NCI-H2196 (cell line): ENCODE data around the gene SCGB3A2.
A peak's percentile ranks its signal among the peaks of the same experiment; 100 is the strongest.
"Not testable (repeated sequence)": the region's sequence is repeated elsewhere in the genome, so short reads cannot be mapped to it uniquely, and the experiment has no call there.

ENCODE experiments used
- DNase-seq: peaks from one replicate; lab custom pipeline; 2025; ENCODE audit not compliant: unreplicated experiment; lab: John Stamatoyannopoulos, UW

Gene SCGB3A2

DNA sequence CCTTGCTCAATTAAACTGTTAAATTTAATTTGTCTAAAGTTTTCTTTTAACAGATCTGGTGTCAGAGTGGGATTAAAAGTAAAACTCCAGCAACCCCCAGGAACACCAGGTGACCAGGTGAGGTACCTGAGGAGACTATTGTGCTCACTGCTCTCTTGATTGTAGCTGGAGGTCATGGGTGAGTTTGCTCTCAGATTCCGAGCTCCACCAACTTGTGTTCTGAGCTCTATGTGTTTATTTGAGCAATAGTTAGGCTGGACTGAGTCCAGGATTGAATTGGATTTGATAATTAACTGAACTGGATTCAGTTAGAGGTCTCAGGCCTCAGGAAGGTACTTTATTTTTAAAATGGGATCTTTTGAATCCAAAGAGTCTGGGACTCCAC lies 17.9 kb upstream of the SCGB3A2 start:
- DNase-seq, result no peak

DNA sequence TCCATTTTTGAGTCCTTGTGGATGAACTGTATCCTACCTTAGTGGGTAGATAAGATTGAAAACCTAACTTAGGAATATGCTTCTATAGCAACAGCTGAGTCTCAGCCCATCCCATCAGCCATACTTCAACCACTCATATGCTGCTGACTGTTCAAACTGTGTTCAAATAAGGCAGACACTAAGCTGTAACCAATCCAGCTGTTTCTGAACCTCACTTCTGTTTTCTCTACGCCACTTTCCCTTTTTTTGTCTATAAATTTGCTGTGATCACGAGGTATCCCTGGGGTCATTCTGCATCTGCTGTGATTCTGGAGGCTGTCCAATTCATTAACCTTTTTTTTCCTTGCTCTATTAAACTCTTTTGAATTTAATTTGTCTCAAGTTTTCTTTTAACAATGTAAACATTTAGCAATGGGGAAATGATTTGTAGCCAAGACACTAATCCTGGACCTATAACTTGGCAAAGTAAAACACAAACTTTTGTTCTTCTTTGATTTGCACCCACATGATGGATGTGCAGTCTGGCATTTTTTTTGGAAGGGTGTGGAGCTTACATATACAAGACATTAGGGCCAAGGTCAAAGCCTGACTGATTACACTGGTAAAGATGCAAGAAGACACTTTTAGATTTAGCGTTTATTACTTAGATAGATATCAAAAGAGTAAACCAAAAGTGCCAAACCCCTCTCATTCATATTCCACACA lies 14.9 kb upstream of the SCGB3A2 start:
- no peak for DNase-seq

DNA sequence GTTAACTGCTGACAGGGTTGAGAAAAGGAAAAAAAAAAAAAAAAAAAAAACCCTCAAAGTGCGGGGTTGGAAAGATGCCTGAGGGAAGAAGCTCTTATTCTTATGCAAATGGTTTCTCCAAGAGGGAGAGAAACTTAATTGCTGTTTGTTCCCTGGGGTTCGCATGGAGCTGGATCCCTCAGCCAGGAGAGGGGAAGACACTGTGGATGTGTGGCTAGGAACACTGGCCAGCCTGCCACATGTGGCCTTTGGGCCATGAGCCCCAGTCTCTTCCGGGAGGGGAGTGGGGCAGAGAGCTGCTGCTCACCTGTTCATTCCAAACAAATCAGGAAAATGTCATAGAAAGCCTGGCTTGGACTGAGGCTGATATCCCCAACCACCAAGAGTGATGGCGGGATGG lies 9.4 kb upstream of the SCGB3A2 start:
- DNase-seq, result no peak

DNA sequence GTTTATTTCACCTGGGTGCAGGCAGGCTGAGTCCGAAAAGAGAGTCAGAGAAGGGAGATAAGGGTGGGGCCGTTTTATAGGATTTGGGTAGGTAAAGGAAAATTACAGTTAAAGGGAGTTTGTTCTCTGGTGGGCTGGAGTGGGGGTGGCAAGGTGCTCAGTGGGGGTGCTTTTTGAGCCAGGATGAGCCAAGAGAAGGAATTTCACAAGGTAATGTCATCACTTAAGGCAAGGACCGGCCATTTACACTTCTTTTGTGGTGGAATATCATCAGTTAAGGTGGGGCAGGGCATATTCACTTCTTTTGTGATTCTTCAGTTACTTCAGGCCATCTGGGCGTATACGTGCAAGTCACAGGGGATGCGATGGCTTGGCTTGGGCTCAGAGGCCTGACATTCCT lies 8.6 kb upstream of the SCGB3A2 start:
- not testable (repeated sequence) for DNase-seq

DNA sequence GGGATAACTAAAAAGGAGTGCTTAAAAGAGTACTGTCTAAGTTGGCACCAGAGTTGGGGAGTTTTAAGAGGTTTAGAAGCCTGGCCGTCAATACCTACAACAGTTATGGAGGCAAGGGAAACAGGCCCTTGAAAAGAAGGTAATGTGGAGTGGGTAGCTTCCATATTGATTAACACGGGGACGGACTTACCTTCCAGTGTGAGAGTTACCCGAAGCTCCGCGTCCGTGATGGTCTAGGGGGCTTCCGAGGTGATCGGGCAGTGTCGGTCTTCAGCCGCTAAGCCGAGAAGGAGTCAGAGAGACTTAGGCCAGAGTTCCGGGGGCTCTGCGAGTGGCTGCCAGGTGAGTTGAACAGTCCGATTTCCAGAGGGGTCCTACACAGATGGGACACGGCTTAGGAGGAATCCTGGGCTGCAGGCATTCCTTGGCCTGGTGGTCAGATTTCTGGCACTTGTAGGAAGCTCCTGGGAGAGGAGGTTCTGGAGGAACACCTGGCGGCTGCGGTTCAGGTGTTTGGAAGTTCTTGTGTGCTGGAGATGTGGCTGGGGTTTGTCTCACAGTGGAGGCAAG lies 6.4 kb upstream of the SCGB3A2 start:
- DNase-seq, result not testable (repeated sequence)

DNA sequence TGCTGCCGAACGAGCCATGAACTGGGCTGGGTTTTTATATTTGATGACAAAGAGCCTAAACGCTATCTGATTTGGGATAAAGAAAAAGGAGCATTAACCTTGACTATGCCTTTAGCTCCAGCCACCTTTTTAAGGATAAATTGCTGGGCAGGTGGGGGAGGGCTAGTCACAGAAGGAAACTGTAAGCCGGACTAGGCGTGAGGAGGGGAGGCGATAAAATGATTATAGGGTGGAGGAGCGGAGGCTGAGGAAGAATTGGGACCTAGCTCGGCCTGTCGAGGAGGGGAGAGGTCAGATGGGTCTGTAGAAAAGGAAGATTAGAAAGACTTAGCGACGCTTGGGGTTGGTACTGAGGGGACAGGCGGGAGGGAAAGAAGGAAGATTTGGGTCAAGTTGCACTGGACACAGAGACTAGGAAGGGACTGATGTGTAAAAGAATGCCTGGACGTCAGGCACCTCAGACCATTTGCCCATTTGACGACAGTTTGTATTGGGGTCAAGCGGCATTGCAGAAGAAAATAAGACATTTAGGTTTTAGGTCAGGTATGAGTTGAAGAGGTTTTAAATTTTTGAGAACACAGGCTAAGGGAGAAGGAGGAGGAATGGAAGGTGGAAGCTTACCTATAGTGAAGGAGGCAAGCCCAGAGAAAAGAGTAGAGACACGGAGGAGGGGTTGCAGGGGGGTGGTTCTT lies 5.6 kb upstream of the SCGB3A2 start:
- DNase-seq, result not testable (repeated sequence)

DNA sequence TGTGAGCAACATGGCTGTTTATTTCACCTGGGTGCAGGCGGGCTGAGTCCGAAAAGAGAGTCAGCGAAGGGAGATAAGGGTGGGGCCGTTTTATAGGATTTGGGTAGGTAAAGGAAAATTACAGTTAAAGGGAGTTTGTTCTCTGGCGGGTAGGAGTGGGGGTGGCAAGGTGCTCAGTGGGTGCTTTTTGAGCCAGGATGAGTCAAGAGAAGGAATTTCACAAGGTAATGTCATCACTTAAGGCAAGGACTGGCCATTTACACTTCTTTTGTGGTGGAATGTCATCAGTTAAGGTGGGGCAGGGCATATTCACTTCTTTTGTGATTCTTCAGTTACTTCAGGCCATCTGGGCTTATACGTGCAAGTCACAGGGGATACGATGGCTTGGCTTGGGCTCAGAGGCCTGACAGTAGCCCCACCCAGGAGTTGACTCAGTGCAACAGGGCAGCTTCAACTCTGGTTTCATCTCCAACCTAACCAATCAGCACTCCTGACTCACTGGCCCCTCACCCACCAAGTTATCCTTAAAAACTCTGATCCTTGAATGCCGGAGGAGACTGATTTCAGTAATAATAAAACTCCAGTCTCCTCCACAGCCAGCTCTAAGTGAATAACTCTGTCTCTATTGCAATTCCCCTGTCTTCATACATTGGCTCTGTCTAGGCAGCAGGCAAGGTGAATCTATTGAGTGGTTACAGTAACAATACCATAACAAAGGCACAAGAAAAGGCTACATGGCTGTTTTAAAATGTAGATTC lies 4.2 kb upstream of the SCGB3A2 start:
- not testable (repeated sequence) for DNase-seq

DNA sequence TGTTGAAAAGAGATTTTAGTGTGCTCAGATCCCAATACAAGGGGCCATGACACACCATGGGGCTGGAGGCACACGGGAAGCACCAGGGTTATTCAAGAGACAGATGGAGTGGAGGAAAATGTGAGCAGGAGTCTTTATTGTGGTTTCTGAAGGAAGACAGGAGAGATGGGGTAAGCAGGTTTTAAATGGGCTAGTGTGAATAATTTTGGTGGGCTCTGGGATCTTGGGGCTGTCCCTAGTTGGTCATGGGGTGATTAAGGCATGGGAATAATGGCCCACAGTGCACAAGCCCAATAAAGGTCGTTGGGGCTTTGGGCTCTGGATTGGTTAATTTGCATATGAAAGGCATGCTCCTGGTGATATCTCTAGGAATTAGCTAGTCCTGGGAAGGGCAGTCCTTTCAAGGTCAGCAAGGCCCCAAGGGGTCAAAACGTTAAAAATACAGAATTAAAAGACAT lies 3.6 kb upstream of the SCGB3A2 start:
- DNase-seq, result no peak

DNA sequence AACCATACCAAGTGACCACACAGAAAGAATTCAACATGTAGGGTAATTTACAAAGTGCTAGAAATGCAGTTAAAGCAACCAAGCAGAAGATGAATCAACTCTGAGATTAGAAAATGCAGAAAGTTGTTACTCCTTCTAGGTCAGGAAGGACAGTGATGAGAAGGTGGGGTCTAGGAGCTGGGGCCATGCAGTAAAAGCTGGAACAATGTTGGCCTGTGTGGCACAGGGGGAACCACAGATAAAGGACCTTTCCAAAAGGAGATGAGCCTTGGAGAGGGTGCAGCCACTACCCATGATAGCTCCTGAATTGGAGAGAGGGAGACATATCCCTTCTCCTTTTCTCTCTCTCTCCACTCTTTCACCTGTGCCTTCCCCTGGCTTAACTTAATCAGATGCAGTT lies 2.4 kb upstream of the SCGB3A2 start:
- no peak for DNase-seq

DNA sequence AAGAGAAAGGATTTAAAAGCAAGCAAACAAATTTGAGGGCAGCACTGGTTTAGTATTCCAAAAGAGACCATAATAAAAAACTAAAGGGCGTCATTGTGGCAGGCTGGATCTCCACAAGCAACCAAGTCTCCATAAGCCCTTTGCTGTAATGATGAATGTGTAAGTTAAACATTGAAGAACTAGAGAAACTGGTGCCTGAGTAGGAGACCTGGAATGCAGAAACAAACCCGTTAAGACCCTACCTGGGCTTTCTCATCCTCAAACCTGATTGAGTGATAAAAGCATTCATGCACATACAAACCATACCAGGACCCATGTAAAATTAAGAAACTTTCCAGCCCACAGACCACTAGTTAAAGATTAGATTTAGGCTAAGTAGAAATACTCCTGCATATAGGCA lies 1.9 kb upstream of the SCGB3A2 start:
- no peak for DNase-seq

DNA sequence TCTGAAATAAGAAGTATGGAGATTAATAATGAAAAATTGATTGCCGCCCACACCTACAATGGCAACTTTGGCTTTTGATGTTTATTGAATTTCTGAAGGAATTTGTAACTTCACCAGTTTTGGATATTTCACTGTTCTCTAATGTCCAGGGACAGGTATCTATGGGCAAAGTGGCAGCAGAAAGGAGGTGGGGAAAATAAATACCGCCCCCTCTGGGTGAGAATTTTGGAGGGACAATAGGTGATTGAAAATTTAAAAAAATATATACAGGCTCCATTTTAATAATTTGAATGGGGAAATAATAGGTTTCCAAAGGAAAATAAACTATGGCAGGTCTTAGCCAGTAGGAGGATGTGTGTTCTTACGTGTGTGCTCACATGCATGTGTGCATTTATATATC lies 1.3 kb downstream of the SCGB3A2 start:
- DNase-seq, result no peak

DNA sequence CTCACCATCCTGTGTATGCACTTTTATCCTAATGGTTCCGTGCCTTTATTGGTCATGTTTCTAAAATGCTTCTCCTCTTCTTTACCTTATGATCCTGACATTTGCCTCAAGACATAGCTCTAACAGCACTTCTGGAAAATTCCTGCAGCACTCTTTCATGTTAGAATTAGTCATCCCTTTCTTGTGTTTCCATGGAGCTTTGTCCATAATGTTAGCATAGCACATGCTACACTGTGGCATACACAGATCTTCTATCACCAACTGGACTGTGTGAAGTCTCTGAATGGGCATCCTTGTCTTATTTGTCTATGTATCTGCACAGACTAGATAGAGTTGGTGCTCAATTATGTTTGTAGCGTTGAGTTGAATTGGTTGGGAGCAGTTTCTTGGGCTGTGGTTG lies 2.0 kb downstream of the SCGB3A2 start:
- no peak for DNase-seq

DNA sequence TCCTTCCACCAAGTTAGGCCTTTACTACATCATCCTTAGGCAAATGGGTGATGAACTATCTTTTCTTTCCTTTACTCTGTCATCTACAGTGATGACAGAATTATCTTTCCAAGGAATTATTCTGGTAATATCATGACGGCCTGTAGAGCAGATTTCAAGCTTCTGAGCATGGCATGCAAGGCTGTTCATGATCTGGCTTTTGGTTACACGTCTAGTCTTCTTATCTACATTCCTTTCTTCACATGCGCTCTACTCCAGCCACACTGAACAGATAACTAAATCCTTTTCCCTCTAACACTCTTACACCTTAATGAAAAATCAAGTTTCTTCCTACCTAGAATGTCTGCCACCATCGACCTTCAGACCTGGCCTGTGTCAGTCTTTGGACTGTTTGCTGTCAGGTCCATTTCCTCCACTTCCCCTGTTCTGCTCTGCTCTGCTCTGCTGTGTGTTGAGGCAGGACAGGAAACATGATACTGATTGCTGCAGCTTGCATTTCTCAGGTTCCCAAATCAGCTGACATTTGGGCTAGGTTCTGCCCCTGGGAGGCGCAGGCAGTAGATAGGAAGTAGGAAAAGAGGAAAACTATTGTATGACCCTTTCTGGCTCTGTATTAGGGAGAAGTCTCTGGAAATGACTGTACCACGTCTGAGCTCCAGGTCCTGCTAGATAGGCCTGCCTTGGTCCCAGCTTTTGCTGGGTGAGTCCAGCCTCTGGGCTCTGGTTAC lies 4.2 kb downstream of the SCGB3A2 start:
- DNase-seq, result no peak

DNA sequence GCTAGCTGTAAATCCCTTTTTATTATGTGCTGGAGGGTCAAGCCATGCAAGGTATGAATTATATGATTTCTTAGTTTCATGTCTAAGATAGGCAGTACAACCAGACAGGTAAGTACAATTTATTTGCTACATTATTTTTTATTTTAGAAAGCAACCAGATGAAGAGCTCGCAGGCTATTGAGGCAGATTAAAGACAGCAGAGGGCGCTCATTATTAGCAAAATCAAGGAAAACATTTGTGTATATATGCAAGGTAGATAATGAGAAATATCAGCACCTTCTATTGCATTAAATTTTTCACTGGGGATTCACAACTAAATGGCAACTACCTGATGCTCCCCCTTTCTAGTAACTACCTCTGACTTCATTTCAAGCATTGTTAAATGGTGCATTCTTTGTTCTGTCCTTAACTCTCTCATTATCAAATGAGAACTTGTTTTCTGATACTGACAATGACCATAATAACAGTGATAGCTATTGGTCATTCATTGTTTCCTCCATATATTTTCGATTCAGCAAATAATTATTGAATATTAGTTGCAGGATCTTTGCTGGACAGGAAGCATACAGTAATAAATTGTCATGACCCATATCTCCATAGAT lies 8.6 kb downstream of the SCGB3A2 start:
- DNase-seq, result peak; percentile 8

DNA sequence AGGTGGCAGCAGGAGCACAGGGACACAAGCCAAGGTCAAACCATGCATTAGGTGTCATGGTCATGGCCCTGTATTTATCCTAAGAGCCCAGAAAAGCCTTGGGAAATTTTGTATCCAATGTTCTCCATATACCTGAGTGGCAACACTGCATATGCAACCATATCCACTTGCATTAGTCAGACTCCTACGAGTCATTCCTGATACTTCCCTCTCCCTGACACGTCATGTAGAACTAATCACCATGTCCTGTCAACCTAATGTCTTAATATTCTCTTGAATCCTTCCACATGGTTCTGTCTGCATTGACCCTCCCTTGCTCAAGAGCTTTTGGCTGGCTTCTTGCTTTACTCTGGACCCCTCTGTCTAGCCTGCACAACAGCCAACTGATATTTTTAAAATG lies 9.4 kb downstream of the SCGB3A2 start:
- no peak for DNase-seq

DNA sequence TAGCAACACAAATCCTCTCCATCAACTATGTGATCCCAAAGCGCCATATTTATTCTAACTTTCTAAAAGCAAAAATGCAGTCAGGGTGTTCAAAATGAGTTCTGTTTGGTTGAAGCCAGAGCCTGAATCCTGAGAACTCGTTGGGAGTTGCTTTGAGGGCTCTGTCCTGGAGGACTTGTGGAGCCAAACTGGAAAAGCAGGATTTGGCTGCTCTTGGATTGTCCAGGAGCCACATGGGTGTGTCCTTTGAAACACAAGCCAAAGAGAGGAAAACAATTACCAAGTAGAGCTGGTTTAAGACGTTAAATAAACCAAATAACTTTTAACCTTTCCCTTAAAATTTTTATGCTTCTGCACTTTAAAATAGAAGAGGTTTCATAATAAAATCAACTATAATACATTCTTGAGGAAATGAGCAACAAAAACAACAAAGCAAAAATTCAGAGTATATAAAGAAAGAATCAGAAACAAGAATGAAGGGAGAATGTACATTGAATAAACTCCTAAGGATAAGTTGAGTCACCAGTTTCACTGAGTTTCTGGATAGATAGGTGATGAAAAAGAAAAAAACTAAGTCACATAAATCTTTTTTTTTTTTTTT lies 14.3 kb downstream of the SCGB3A2 start:
- DNase-seq, result no peak

DNA sequence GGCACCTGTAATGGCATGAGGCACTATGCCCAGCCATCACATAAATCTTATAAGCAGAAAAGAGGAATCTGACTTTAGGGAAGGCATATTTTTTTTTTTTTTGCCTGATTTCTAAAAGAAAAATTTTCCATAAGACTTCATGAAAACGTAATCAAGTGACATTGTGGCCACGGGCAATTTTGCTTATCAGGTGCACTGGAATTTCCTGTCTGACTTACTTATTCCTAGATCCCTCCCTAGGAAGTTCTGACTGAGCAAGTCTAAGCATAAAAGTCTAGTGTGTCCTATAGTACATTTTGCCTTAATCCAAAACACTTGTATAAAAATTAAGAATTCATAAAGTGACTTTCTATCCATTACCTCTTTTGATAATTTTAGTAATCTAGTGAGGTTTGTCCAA lies 15.3 kb downstream of the SCGB3A2 start:
- no peak for DNase-seq

DNA sequence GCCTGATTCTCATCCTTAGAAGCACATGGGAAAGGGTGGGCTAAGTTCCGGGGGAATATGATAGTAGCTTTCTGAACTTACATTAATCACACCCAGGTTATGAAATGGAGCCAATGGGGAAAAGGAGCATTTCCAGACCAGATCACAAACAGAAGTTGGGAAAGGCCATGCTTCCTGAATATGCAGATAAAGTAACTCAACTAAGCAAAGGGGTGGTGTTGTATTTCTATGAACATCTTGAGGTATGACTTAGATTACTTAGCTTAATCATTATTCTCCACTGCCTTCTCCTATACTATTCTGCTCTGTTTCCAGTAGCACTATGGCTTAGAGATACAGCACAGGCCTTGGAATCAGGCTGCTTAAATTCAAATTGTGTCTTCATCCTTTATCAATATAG lies 17.4 kb downstream of the SCGB3A2 start:
- no peak for DNase-seq

DNA sequence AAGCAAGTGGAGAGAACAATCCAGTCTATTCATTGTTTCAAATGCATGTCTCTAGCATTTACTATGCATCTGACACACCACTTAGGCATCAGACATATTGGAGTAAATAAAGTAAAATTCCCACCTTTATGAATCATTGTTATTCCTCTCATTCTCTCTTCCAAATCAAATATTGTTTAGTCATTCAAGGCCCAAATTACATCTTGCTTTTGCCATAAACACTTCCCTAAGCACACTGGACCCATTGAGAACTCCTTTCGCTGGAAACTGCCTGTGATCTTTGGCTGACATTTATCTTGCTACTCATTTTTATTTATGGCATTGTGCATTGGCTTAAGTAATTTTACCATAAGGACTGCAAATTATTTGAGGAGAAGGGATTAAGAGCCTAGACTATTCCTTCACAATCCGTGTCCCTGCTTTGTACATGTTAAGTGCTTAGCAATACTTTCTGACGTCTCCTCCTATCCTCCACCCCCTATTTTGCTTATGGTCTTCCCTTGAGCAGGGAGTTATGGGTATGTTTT lies 20.4 kb downstream of the SCGB3A2 start:
- no peak for DNase-seq

DNA sequence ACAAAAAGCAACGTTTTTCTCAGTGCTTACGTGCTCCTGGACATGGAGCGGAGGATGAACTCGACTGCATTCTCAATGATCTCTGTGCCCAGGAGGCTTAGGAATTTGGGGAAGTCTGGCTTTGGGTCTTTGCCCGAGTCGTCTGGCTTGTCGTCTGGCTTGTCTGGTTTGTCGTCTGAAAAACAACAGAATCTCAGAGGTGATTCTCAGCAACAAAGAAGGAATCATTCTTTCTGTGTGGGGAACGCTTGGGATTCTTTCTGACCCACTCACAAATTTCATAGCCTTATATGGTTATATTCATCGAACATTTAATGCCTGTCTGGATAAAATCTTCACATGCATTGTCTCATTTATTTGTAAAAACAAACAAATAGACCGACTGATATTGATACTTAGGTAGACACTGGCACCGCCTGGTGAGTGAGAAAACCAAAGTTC lies 23.1 kb downstream of the SCGB3A2 start:
- no peak for DNase-seq
